Suprapubic skin (tissue), 4 donors: ENCODE measurements around the gene CFLAR. TPM values are rescaled to one million over a fixed set of nuclear protein-coding genes. Genes with fewer than 3 reads are reported as not detected.
A peak's percentile ranks its signal among the peaks of the same experiment; 100 is the strongest.
"Not testable (repeated sequence)": the region's sequence is repeated elsewhere in the genome, so short reads cannot be mapped to it uniquely, and the experiment has no call there.

ENCODE experiments used
- DNase-seq, 2 donors: peaks; one replicate each; pipeline ENCODE4 v3.0.0-alpha.2; 2019; ENCODE audit warnings: low spot score in 2 of 2
- H3K27ac ChIP-seq: fragments of 200-600 bp; sonication (generic); one replicate; pipeline ENCODE4 v1.5.1; 2019
- H3K27me3 ChIP-seq: fragments of 200-600 bp; sonication (generic); one replicate; pipeline ENCODE4 v1.5.1; 2019
- H3K36me3 ChIP-seq: fragments of 200-600 bp; sonication (generic); one replicate; pipeline ENCODE4 v1.5.1; 2019
- H3K4me1 ChIP-seq: fragments of 200-600 bp; sonication (generic); one replicate; pipeline ENCODE4 v1.5.1; 2019
- H3K4me3 ChIP-seq: fragments of 200-600 bp; sonication (generic); one replicate; pipeline ENCODE4 v1.5.1; 2019; ENCODE audit warnings: mild to moderate bottlenecking
- H3K9me3 ChIP-seq: fragments of 200-600 bp; sonication (generic); one replicate; pipeline ENCODE4 v1.5.1; 2019
- CTCF ChIP-seq, 2 donors: fragments of 200-600 bp in 1 of 2; fragments of 450-650 bp in 1 of 2; sonication (generic) in 1 of 2; IDR thresholded peaks; one replicate each; pipeline ENCODE4 v1.5.1; 2016 to 2019; ENCODE audit warnings: antibody characterized with exemption in 2 of 2, mild to moderate bottlenecking in 1 of 2, moderate library complexity in 1 of 2
- EP300 ChIP-seq: sonication (generic); formaldehyde crosslinking; IDR thresholded peaks from one replicate; pipeline ENCODE4 v1.6.1; 2017; ENCODE audit warnings: antibody characterized with exemption
- POLR2A ChIP-seq, 2 donors: fragments of 450-650 bp; IDR thresholded peaks; one replicate each; pipeline ENCODE4 v1.6.1; 2017; ENCODE audit warnings: antibody characterized with exemption in 2 of 2, mild to moderate bottlenecking in 2 of 2, moderate library complexity in 2 of 2
- POLR2AphosphoS5 ChIP-seq, 3 donors: sonication (generic); formaldehyde crosslinking; IDR thresholded peaks; one replicate each; pipeline ENCODE4 v1.6.1; 2017; ENCODE audit warnings: antibody characterized with exemption in 3 of 3
- whole genome bisulfite sequencing: methylation state at CpG from one replicate; pipeline ENCODE4 v1.1.5; 2018; 5-methylcytosine and 5-hydroxymethylcytosine counted together
- total RNA-seq, 4 donors: library from RNA; depleted of rRNA; stranded (reverse); fragments of >200 nt; gene quantifications; one replicate each; pipeline ENCODE4 v1.1.0, GENCODE V29; 2016

Gene CFLAR
- total RNA-seq, 4 donors from 2014 or later: 116 to 250 (median 147) TPM

- Histone ChIP-seq H3K4me3 (no peak overlapping the region), H3K4me1 (peaks cover 63% of the 10 kb centered on the region), H3K27ac (no peak overlapping the region), H3K9me3 (no peaks in the 10 kb centered on the region), H3K36me3 (peaks cover 48% of the 10 kb centered on the region), H3K27me3 (no peaks in the 10 kb centered on the region)
- 40% methylated on average over 1 of the region's 1 CpG for WGBS
- no peak for TF ChIP-seq CTCF (IDR thresholded peaks at IDR 0.05)
- DNase-seq: no peak
These were observed 16.6 kb downstream of the CFLAR start for GRCh38 chr2:201132518-201132917.

- Histone ChIP-seq H3K4me1 (peaks cover 36% of the 10 kb centered on the region), H3K36me3 (peaks cover 75% of the 10 kb centered on the region), H3K9me3 (no peaks in the 10 kb centered on the region), H3K27ac (no peak overlapping the region), H3K4me3 (no peak overlapping the region), H3K27me3 (no peaks in the 10 kb centered on the region)
- TF ChIP-seq CTCF (IDR thresholded peaks at IDR 0.05) (no peak), POLR2AphosphoS5 (IDR thresholded peaks at IDR 0.05) (no peak), POLR2A (IDR thresholded peaks at IDR 0.05) (no peak), EP300 (no peak)
- DNase-seq: no peak
- WGBS: 75% methylated on average over 4 of the region's 4 CpGs
These were observed 19.4 kb downstream of the CFLAR start for GRCh38 chr2:201135386-201135785.

- Histone ChIP-seq H3K27ac (peak overlapping the region; percentile 24), H3K4me1 (peaks cover 22% of the 10 kb centered on the region), H3K27me3 (no peaks in the 10 kb centered on the region), H3K4me3 (no peak overlapping the region), H3K9me3 (no peaks in the 10 kb centered on the region), H3K36me3 (peaks cover 87% of the 10 kb centered on the region)
- 64% methylated on average over 3 of the region's 3 CpGs for WGBS
- no peak for DNase-seq
- TF ChIP-seq POLR2AphosphoS5 (IDR thresholded peaks at IDR 0.05) (no peak), CTCF (IDR thresholded peaks at IDR 0.05) (no peak), POLR2A (IDR thresholded peaks at IDR 0.05) (no peak), EP300 (no peak)
These were observed 20.9 kb downstream of the CFLAR start for GRCh38 chr2:201136889-201137321.

- H3K9me3 ChIP-seq: no peaks in the 10 kb centered on the region
- DNase-seq: no peak
- H3K27me3 ChIP-seq: no peaks in the 10 kb centered on the region
- H3K27ac ChIP-seq: no peak overlapping the region
- no peak overlapping the region for H3K4me3 ChIP-seq
- WGBS: 96% methylated on average over 21 of the region's 28 CpGs
- peaks cover 95% of the 10 kb centered on the region for H3K36me3 ChIP-seq
- H3K4me1 ChIP-seq: peaks cover 15% of the 10 kb centered on the region
- TF ChIP-seq POLR2A (IDR thresholded peaks at IDR 0.05) (no peak), EP300 (no peak), POLR2AphosphoS5 (IDR thresholded peaks at IDR 0.05) (no peak), CTCF (IDR thresholded peaks at IDR 0.05) (no peak)
These were observed 21.8 kb downstream of the CFLAR start for GRCh38 chr2:201137505-201138400.

GRCh38 chr2:201138401-201138970 lies 22.5 kb downstream of the CFLAR start:
- Histone ChIP-seq H3K27me3 (no peaks in the 10 kb centered on the region), H3K36me3 (peaks cover 96% of the 10 kb centered on the region), H3K27ac (no peak overlapping the region)

GRCh38 chr2:201138986-201139781 lies 23.2 kb downstream of the CFLAR start:
- not testable (repeated sequence) for H3K9me3 ChIP-seq, H3K27me3 ChIP-seq, H3K4me3 ChIP-seq, DNase-seq, H3K27ac ChIP-seq
- 74% methylated on average over 14 of the region's 14 CpGs for WGBS
- Histone ChIP-seq H3K4me1 (peaks cover 12% of the 10 kb centered on the region), H3K36me3 (peaks cover 96% of the 10 kb centered on the region)

More at GRCh38 chr2:201138401-201138970, 22.5 kb downstream of the CFLAR start:
- 97% methylated on average over 14 of the region's 15 CpGs for WGBS
- no peak overlapping the region for H3K4me3 ChIP-seq
- TF ChIP-seq POLR2A (IDR thresholded peaks at IDR 0.05) (no peak), CTCF (IDR thresholded peaks at IDR 0.05) (no peak)
- no peak for DNase-seq
- no peaks in the 10 kb centered on the region for H3K9me3 ChIP-seq
- H3K4me1 ChIP-seq: peaks cover 12% of the 10 kb centered on the region
